NCI-H146 (cell line): Measurements from ENCODE around the gene MVK.

Experiments
- DNase-seq: peaks from one replicate; lab custom pipeline; 2025; lab: John Stamatoyannopoulos, UW

MVK gene

GRCh38 chr12:109567296-109567695, 6.3 kb upstream of the MVK start:
- DNase-seq = no peak

GRCh38 chr12:109567967-109568366, 5.6 kb upstream of the MVK start:
- no peak for DNase-seq

- DNase-seq = no peak
Observed at GRCh38 chr12:109568486-109568885, 5.1 kb upstream of the MVK start.

- no peak for DNase-seq
Observed at GRCh38 chr12:109571773-109572505, 1.7 kb upstream of the MVK start.

- no peak for DNase-seq
Observed at GRCh38 chr12:109572506-109572845, 1.1 kb upstream of the MVK start.

- no peak for DNase-seq
Observed at GRCh38 chr12:109573914-109574244, 285 bp downstream of the MVK start.

GRCh38 chr12:109575683-109576082, 2.1 kb downstream of the MVK start:
- DNase-seq = no peak

- no peak for DNase-seq
Observed at GRCh38 chr12:109577311-109577710, 3.7 kb downstream of the MVK start.

GRCh38 chr12:109578330-109578927, 4.8 kb downstream of the MVK start:
- no peak for DNase-seq

- DNase-seq = no peak
Observed at GRCh38 chr12:109579639-109580038, 6.0 kb downstream of the MVK start.

- DNase-seq = no peak
Observed at GRCh38 chr12:109580272-109580671, 6.7 kb downstream of the MVK start.

- DNase-seq = no peak
Observed at GRCh38 chr12:109580684-109581333, 7.2 kb downstream of the MVK start.

- DNase-seq = no peak
Observed at GRCh38 chr12:109581334-109581691, 7.7 kb downstream of the MVK start.

GRCh38 chr12:109581856-109582255, 8.3 kb downstream of the MVK start:
- DNase-seq = no peak

- no peak for DNase-seq
Observed at GRCh38 chr12:109582636-109583035, 9.0 kb downstream of the MVK start.

GRCh38 chr12:109583733-109584132, 10.1 kb downstream of the MVK start:
- no peak for DNase-seq

- DNase-seq = peak; percentile 52
Observed at GRCh38 chr12:109586385-109587296, 13.0 kb downstream of the MVK start.

GRCh38 chr12:109587921-109588320, 14.3 kb downstream of the MVK start:
- no peak for DNase-seq

- no peak for DNase-seq
Observed at GRCh38 chr12:109588461-109589239, 15.1 kb downstream of the MVK start.

- no peak for DNase-seq
Observed at GRCh38 chr12:109589240-109589590, 15.6 kb downstream of the MVK start.

GRCh38 chr12:109589691-109590245, 16.2 kb downstream of the MVK start:
- DNase-seq = no peak

- no peak for DNase-seq
Observed at GRCh38 chr12:109590566-109590965, 17.0 kb downstream of the MVK start.
